ENCODE results near the gene SMIM29. TPM values are rescaled to one million over a fixed set of nuclear protein-coding genes. Genes with fewer than 3 reads are reported as not detected.

SMIM29 gene
- total RNA-seq, result 19.7 TPM

GRCh38 chr6:34248727-34249468 is at the start of gene SMIM29:
Gene SMIM29 (minus strand): TSS chr6:34249006. CDS start chr6:34247791, 1,215 bp downstream.

DNA sequence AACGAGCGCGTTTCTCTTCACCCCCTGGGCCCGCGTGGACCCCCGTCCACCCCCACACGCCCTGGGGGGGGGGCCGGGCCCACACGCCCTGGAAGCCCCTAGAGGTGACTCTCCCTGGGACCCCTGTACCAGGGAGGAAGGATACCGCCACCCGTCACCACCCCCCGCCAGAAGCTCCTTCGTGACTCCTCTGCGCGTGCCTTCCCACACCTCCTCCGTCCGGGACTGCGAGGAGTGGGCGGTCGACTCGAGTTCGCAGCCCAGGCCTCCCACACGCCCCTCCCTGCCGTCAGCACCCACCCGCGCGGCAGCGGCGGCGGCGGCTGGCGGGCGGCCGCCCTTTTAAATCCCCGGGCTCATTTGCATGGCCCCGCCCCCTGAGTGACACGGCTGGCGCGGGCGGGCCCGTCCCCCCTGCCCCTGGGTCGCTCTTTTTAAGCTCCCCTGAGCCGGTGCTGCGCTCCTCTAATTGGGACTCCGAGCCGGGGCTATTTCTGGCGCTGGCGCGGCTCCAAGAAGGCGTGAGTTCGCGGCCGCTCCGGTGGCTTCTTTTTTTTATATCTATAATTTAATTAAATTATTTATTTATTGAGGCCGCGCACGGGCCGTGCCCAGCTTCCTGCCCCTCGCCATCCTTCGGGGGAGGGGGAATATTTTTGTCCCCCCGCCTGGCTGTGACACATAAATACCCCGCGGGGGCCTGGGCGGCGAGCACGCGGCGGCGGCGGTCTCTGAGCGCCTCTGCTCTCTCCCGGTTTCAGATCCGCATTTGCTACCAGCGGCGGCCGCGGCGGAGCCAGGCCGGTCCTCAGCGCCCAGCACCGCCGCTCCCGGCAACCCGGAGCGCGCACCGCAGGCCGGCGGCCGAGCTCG is 12.1 kb downstream of the SMIM29 start, which contains the start of gene HMGA1:
Gene HMGA1 (plus strand): TSS at position 431 of the 873 bp plus-strand sequence. CDS start 3,908 bp downstream, outside the sequence.

Small RNA genes within 50 kb of the gene (small RNA-seq; reads per million reads assigned to genes)
- gene MIR6835 (ENCODE audit: low replicate concordance), result not detected

Other genes with a start within 250 kb of the SMIM29 start
- 5.3 TPM for gene GRM4, start 102.9 kb downstream of the SMIM29 start, total RNA-seq
- gene HMGA1, start 12.1 kb downstream of the SMIM29 start, total RNA-seq, result 34.4 TPM
- gene NUDT3, start 143.7 kb upstream of the SMIM29 start, total RNA-seq, result 146 TPM
- gene RPS10, start 177.1 kb upstream of the SMIM29 start, total RNA-seq, result 746 TPM
- 4.1 TPM for gene PACSIN1, start 217.1 kb upstream of the SMIM29 start, total RNA-seq

Data from parietal lobe (tissue), 2 donors.